ENCODE data around the gene FBXO38. TPM values are rescaled to one million over a fixed set of nuclear protein-coding genes. Genes with fewer than 3 reads are reported as not detected.

The FBXO38 gene
- total RNA-seq, 1 donor from 2014 or later, result 67.1 TPM

DNA sequence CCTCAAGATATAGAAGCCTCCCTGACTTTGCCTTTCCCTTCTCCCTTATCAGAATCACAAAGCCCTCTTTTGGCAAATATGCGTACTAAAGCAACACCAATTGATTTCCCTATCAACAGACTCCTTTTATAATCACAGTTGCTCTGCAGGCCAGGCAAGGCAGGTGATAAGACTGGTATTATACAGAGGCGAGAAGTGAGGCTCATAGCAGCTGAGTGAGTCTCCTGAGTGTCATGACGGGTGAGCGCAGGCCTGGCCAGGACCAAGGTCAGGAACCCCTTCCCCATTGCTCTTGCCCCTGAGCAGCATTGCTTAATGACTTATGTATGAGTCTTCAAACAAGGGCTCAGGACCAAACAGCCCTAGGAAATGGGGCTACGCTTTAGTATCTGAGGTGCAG is 70.8 kb downstream of the FBXO38 start:
- no peaks in the 10 kb centered on the region for H3K27me3 ChIP-seq
- H3K4me3 ChIP-seq, result no peak overlapping the region
- H3K4me1 ChIP-seq, result no peaks in the 10 kb centered on the region
- no peak for ATAC-seq
- H3K9me3 ChIP-seq, result no peaks in the 10 kb centered on the region
- no peak for DNase-seq
- intact Hi-C loops (cut with DNase I), result no loop called here
- H3K27ac ChIP-seq, result no peak overlapping the region
- H3K36me3 ChIP-seq, result no peaks in the 10 kb centered on the region
- TF ChIP-seq, protein P1, sequence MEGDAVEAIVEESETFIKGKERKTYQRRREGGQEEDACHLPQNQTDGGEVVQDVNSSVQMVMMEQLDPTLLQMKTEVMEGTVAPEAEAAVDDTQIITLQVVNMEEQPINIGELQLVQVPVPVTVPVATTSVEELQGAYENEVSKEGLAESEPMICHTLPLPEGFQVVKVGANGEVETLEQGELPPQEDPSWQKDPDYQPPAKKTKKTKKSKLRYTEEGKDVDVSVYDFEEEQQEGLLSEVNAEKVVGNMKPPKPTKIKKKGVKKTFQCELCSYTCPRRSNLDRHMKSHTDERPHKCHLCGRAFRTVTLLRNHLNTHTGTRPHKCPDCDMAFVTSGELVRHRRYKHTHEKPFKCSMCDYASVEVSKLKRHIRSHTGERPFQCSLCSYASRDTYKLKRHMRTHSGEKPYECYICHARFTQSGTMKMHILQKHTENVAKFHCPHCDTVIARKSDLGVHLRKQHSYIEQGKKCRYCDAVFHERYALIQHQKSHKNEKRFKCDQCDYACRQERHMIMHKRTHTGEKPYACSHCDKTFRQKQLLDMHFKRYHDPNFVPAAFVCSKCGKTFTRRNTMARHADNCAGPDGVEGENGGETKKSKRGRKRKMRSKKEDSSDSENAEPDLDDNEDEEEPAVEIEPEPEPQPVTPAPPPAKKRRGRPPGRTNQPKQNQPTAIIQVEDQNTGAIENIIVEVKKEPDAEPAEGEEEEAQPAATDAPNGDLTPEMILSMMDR (IDR thresholded peaks at IDR 0.05), result no peak

DNA sequence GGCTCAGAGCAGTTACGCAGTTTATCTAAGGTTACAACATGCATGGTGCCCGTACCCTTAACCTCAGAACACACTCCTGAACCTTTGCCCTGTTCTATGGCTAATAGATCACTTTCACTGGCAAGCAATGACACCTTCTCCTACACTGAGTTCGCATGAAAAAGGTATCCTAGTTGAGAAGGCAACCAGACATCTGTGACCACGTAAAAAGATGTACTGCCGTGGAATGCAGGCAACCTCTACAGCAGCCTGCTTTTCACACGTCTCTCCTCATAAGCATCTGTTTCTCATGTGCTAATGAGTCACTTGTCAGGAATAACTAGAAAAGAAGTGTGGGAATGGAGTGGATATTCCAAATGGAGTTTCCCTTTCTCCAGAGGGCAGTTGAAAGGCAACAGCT is 71.4 kb downstream of the FBXO38 start:
- Histone ChIP-seq H3K36me3 (no peaks in the 10 kb centered on the region), H3K27me3 (no peaks in the 10 kb centered on the region), H3K4me3 (no peak overlapping the region), H3K27ac (no peak overlapping the region), H3K4me1 (no peaks in the 10 kb centered on the region), H3K9me3 (no peaks in the 10 kb centered on the region)
- no peak for ATAC-seq
- intact Hi-C loops (cut with DNase I), result no loop called here
- TF ChIP-seq, protein P1 (IDR thresholded peaks at IDR 0.05), result no peak
- no peak for DNase-seq

DNA sequence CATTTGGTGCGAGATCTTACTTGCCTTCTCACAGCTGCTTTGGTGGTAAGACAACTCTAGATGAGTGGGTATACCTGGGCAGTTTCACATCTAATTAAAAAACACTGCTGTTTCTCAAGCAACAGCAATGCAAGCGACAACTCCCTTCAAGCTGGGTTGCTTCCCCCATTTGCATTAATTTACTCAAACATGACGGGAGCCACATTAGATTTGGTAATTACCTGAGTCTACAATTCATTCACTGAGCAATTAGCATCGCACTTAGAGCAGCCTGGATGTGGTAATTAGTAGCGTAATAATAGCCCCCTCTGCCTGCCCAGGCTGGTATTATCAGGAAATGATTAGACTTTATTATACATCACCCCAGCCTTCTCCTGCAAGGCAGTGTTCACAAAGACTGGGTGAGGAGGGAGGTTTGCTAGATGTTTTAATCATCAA is 73.4 kb downstream of the FBXO38 start:
- Histone ChIP-seq H3K4me3 (no peak overlapping the region), H3K27ac (no peak overlapping the region), H3K27me3 (no peaks in the 10 kb centered on the region), H3K36me3 (no peaks in the 10 kb centered on the region), H3K9me3 (no peaks in the 10 kb centered on the region), H3K4me1 (no peaks in the 10 kb centered on the region)
- intact Hi-C loops (cut with DNase I), result no loop called here
- ATAC-seq, result peak; percentile 69
- TF ChIP-seq, protein P1 (IDR thresholded peaks at IDR 0.05), result peak; percentile 31
- DNase-seq, result no peak

DNA sequence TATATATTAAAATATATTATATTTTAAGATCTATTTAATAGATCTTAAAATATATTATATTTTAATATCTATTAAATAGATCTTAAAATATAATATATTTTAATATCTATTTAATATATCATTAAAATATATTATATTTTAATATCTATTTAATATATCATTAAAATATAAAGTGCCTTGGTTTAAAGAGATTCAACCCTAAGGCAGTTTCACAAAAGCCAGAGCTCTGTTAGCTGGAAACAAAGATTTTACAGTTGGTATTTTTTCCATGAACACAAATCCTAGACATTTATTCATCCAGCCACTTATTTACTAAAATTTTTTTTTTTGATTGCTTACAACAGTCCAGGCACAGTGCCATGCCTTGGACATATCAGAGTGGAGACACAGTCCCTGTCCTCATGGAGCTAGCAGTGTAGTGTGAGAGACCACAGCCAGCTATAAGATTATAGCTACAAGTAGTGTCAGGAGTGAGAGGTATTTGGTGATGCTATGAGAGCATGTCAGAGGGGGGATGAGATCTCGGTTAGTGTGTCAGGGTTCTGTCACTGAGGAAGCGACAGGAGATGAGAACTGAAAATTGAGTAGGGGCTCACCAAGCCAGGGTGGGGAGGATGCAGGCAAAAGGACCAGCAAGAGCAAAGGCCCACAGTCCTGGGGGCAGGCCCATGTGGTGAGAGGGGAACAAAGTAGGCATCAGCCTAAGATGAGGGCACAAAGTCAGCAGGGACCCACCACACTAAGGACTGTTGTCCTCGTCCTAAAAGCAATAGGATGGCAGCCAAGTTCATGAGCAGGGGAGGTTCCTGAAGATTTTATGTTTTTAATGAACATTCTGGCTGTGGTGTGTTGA is 74.5 kb downstream of the FBXO38 start:
- ATAC-seq (no peak), DNase-seq (no peak)
- no peaks in the 10 kb centered on the region for H3K27me3 ChIP-seq
- TF ChIP-seq, protein P1 (IDR thresholded peaks at IDR 0.05), result no peak
- no peaks in the 10 kb centered on the region for H3K9me3 ChIP-seq
- intact Hi-C loops (cut with DNase I), result no loop called here
- H3K4me1 ChIP-seq, result no peaks in the 10 kb centered on the region
- H3K4me3 ChIP-seq, result no peak overlapping the region
- H3K36me3 ChIP-seq, result no peaks in the 10 kb centered on the region
- H3K27ac ChIP-seq, result no peak overlapping the region

DNA sequence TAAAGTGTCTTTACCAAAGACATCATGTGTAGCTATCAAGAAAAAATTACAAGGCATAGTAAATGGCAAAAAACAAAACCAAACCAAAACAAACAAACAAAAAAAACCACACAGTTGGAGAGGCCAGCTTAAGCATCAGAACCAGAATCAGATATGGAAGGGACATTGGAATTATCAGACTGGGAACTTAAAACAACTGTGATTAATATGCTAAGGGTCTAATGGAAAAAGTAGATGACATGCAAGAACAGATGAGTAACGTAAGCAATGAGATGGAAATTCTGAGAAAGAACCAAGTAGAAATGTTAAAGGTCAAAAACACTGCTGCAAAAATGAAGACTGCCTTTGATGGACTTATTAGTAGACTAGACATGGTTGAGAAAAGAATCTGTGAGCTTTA is 75.9 kb downstream of the FBXO38 start:
- no peaks in the 10 kb centered on the region for H3K9me3 ChIP-seq
- no peaks in the 10 kb centered on the region for H3K27me3 ChIP-seq
- TF ChIP-seq, protein P1 (IDR thresholded peaks at IDR 0.05), result no peak
- ATAC-seq (no peak), DNase-seq (no peak)
- no peaks in the 10 kb centered on the region for H3K4me1 ChIP-seq
- H3K27ac ChIP-seq, result no peak overlapping the region
- H3K36me3 ChIP-seq, result no peaks in the 10 kb centered on the region
- no peak overlapping the region for H3K4me3 ChIP-seq
- intact Hi-C loops (cut with DNase I), result no loop called here
